OCI-LY7 (cell line): Measurements from ENCODE around the gene LSM14B. TPM values are rescaled to one million over a fixed set of nuclear protein-coding genes. Genes with fewer than 3 reads are reported as not detected.

Experiments used
- BruUV-seq: library from RNA; stranded (reverse); fragments of 400-500 nt; replicated peaks from 2 replicates; lab custom pipeline; 2021; lab: Mats Ljungman, UMichigan
- CTCF ChIA-PET: fragments of 300-600 bp; sonication (Branson Sonifier 250); formaldehyde crosslinking; loops from one replicate; lab custom pipeline; 2022; ENCODE audit warnings: antibody characterized with exemption; ENCODE audit not compliant: unreplicated experiment; lab: Charles Lee
- POLR2A ChIA-PET: fragments of 300-600 bp; sonication (Branson Sonifier 250); formaldehyde crosslinking; loops from one replicate; lab custom pipeline; 2022; ENCODE audit warnings: antibody characterized with exemption; lab: Charles Lee
- DNase-seq: peaks from one replicate; pipeline ENCODE4 v3.0.0-alpha.2; 2015; ENCODE audit warnings: low spot score
- H2AFZ ChIP-seq: fragments of 200-600 bp; sonication (generic), shearing (Covaris generic); 2 replicates; pipeline ENCODE4 v1.6.1; 2014; ENCODE audit warnings: mild to moderate bottlenecking, antibody characterized with exemption, low read length, moderate library complexity
- H3K27ac ChIP-seq: fragments of 200-600 bp; sonication (generic); 2 replicates; pipeline ENCODE4 v1.5.1; 2014; ENCODE audit warnings: mixed run types, low read depth, mild to moderate bottlenecking, moderate library complexity, low read length, inconsistent platforms; ENCODE audit not compliant: poor library complexity, severe bottlenecking
- H3K36me3 ChIP-seq: fragments of 200-600 bp; sonication (generic); 2 replicates; pipeline ENCODE4 v1.6.1; 2014; ENCODE audit warnings: mild to moderate bottlenecking, antibody characterized with exemption, low read length, moderate library complexity, mixed read lengths; ENCODE audit not compliant: insufficient read depth
- H3K4me1 ChIP-seq: fragments of 200-600 bp; sonication (generic); 2 replicates; pipeline ENCODE4 v1.5.1; 2014; ENCODE audit warnings: mild to moderate bottlenecking, low read length; ENCODE audit not compliant: insufficient read depth, poor library complexity, severe bottlenecking
- H3K4me2 ChIP-seq: fragments of 200-600 bp; sonication (generic); 2 replicates; pipeline ENCODE4 v1.6.1; 2014; ENCODE audit warnings: mild to moderate bottlenecking, low read length
- H3K4me3 ChIP-seq: fragments of 200-600 bp; sonication (generic); 2 replicates; pipeline ENCODE4 v1.5.1; 2014; ENCODE audit warnings: mild to moderate bottlenecking, low read depth, low read length; ENCODE audit not compliant: poor library complexity, severe bottlenecking
- H3K79me2 ChIP-seq: fragments of 200-600 bp; sonication (generic); 2 replicates; pipeline ENCODE4 v1.6.1; 2016; ENCODE audit warnings: low read depth, mild to moderate bottlenecking, low read length, moderate library complexity, mixed read lengths; ENCODE audit not compliant: insufficient read depth
- H3K9me2 ChIP-seq: fragments of 200-600 bp; sonication (generic); 2 replicates; pipeline ENCODE4 v1.6.1; 2016; ENCODE audit warnings: mild to moderate bottlenecking, low read length, mixed read lengths; ENCODE audit not compliant: insufficient read depth
- H3K9me3 ChIP-seq: fragments of 200-600 bp; sonication (generic); 2 replicates; pipeline ENCODE4 v1.6.1; 2014; ENCODE audit warnings: mild to moderate bottlenecking, mixed run types, low read length, mixed read lengths
- H4K20me1 ChIP-seq: fragments of 200-600 bp; sonication (generic); 2 replicates; pipeline ENCODE4 v1.6.1; 2014; ENCODE audit warnings: mild to moderate bottlenecking, antibody characterized with exemption, low read length, moderate library complexity, mixed read lengths; ENCODE audit not compliant: insufficient read depth
- CTCF ChIP-seq: fragments of 200-600 bp; sonication (generic); conservative IDR thresholded peaks from 2 replicates; pipeline ENCODE4 v1.5.1; 2014; ENCODE audit warnings: mild to moderate bottlenecking, antibody characterized with exemption, low read length, moderate library complexity, mixed read lengths
- EZH2phosphoT487 ChIP-seq: fragments of 200-600 bp; sonication (generic); IDR thresholded peaks from 2 replicates; pipeline ENCODE4 v1.6.1; 2018; ENCODE audit warnings: low read depth, borderline replicate concordance, mild to moderate bottlenecking, mixed run types, antibody characterized with exemption, low read length, moderate library complexity, mixed read lengths
- intact Hi-C: fragments of 100-400 bp; cut with micrococcal nuclease; formaldehyde crosslinking; loops from one replicate; pipeline ENCODE4 v1.10.0; 2022; ENCODE audit not compliant: unreplicated experiment
- total RNA-seq, 2 experiments: library from RNA; depleted of rRNA in 1 of 2; stranded (reverse); fragments of >200 nt in 1 of 2; shearing (Covaris generic) in 1 of 2; gene quantifications; 2 replicates each; pipeline ENCODE4 v1.2.3, GENCODE V29; 2014 to 2022

The LSM14B gene
- total RNA-seq, 2 experiments from 2014 or later, result 44.7 to 53.7 TPM

GRCh38 chr20:62116558-62117361, 5.5 kb upstream of the LSM14B start:
- peaks cover 27% of the 10 kb centered on the region for H3K4me1 ChIP-seq

GRCh38 chr20:62117362-62117646, 5.0 kb upstream of the LSM14B start:
- Histone ChIP-seq H3K4me2 (no peak overlapping the region), H3K9me3 (no peaks in the 10 kb centered on the region), H4K20me1 (no peaks in the 10 kb centered on the region), H3K27ac (no peak overlapping the region), H2AFZ (no peak overlapping the region), H3K4me1 (peaks cover 27% of the 10 kb centered on the region), H3K9me2 (no peaks in the 10 kb centered on the region), H3K36me3 (no peaks in the 10 kb centered on the region), H3K4me3 (no peak overlapping the region), H3K79me2 (no peaks in the 10 kb centered on the region)
- DNase-seq, result no peak
- CTCF ChIA-PET, result no interaction called here
- intact Hi-C loops, result no loop called here
- POLR2A ChIA-PET, result no interaction called here
- TF ChIP-seq CTCF, result no peak
- TF ChIP-seq EZH2phosphoT487, result no peak
- no TSS peak for BruUV-seq

More at GRCh38 chr20:62116558-62117361, 5.5 kb upstream of the LSM14B start:
- Histone ChIP-seq H3K79me2 (no peaks in the 10 kb centered on the region), H3K36me3 (no peaks in the 10 kb centered on the region), H3K4me2 (no peak overlapping the region), H3K27ac (no peak overlapping the region), H4K20me1 (no peaks in the 10 kb centered on the region), H3K4me3 (no peak overlapping the region), H3K9me2 (no peaks in the 10 kb centered on the region), H3K9me3 (no peaks in the 10 kb centered on the region), H2AFZ (no peak overlapping the region)
- DNase-seq, result no peak
- intact Hi-C loops, result no loop called here
- POLR2A ChIA-PET, result no interaction called here
- CTCF ChIA-PET, result no interaction called here
- BruUV-seq, result no TSS peak
- no peak for TF ChIP-seq EZH2phosphoT487
- no peak for TF ChIP-seq CTCF

GRCh38 chr20:62117658-62118057, 4.6 kb upstream of the LSM14B start:
- Histone ChIP-seq H3K9me2 (no peaks in the 10 kb centered on the region), H3K4me3 (no peak overlapping the region), H3K4me2 (no peak overlapping the region), H2AFZ (no peak overlapping the region), H3K79me2 (no peaks in the 10 kb centered on the region), H3K4me1 (peaks cover 27% of the 10 kb centered on the region), H4K20me1 (no peaks in the 10 kb centered on the region), H3K27ac (no peak overlapping the region), H3K36me3 (no peaks in the 10 kb centered on the region), H3K9me3 (no peaks in the 10 kb centered on the region)
- TF ChIP-seq CTCF (no peak), EZH2phosphoT487 (no peak)
- peak; percentile 55 for DNase-seq
- no TSS peak for BruUV-seq
- POLR2A ChIA-PET, result no interaction called here
- CTCF ChIA-PET, result interaction anchor here (0.6 kb wide), 1 partner anchor 84 kb away, joined by 8 read pairs; no protein-coding TSS in a partner anchor
- intact Hi-C loops, result no loop called here
